Tibial nerve (tissue), 4 donors: ENCODE measurements around the gene TVP23A. TPM values are rescaled to one million over a fixed set of nuclear protein-coding genes. Genes with fewer than 3 reads are reported as not detected.

Experiments
- DNase-seq, 2 donors: peaks; one replicate each; pipeline ENCODE4 v3.0.0-alpha.2; 2019; ENCODE audit warnings: low spot score in 2 of 2
- H3K27ac ChIP-seq, 4 donors: fragments of 200-600 bp; sonication (generic) in 3 of 4; one replicate each; pipeline ENCODE4 v1.5.1; 2017 to 2019; ENCODE audit warnings: mild to moderate bottlenecking in 1 of 4
- H3K27me3 ChIP-seq, 2 donors: fragments of 200-600 bp; sonication (generic) in 1 of 2; one replicate each; pipeline versions ENCODE4 v1.5.1 to v1.6.0; 2017 to 2019
- H3K36me3 ChIP-seq, 3 donors: fragments of 200-600 bp; sonication (generic); one replicate each; pipeline ENCODE4 v1.5.1; 2018 to 2019
- H3K4me1 ChIP-seq, 4 donors: fragments of 200-600 bp; sonication (generic) in 3 of 4; one replicate each; pipeline ENCODE4 v1.5.1; 2017 to 2019
- H3K4me3 ChIP-seq, 4 donors: fragments of 200-600 bp; sonication (generic) in 3 of 4; one replicate each; pipeline ENCODE4 v1.5.1; 2017 to 2019; ENCODE audit warnings: mild to moderate bottlenecking in 1 of 4, moderate library complexity in 1 of 4
- H3K9me3 ChIP-seq, 4 donors: fragments of 200-600 bp; sonication (generic) in 3 of 4; one replicate each; pipeline ENCODE4 v1.5.1; 2017 to 2019
- EP300 ChIP-seq, 2 donors: sonication (generic); formaldehyde crosslinking; IDR thresholded peaks; one replicate each; pipeline ENCODE4 v1.6.1; 2017; ENCODE audit warnings: antibody characterized with exemption in 2 of 2, mild to moderate bottlenecking in 1 of 2
- POLR2A ChIP-seq, 2 donors: fragments of 450-650 bp; IDR thresholded peaks; one replicate each; pipeline ENCODE4 v1.6.1; 2017; ENCODE audit warnings: antibody characterized with exemption in 2 of 2, mild to moderate bottlenecking in 2 of 2, moderate library complexity in 2 of 2
- WGBS, 2 donors: methylation state at CpG; one replicate each; pipeline ENCODE4 v1.1.5; 2018; 5-methylcytosine and 5-hydroxymethylcytosine counted together
- total RNA-seq, 4 donors: library from RNA; depleted of rRNA; stranded (reverse); fragments of >200 nt; gene quantifications; one replicate each; pipeline ENCODE4 v1.1.0, GENCODE V29; 2016
- TF ChIP-seq, protein P1 (sequence below), 5 experiments: fragments of 200-600 bp in 3 of 5; fragments of 450-650 bp in 2 of 5; sonication (generic) in 3 of 5; IDR thresholded peaks; one replicate each; pipeline ENCODE4 v1.5.1; 2016 to 2019; ENCODE audit warnings: antibody characterized with exemption in 5 of 5, mild to moderate bottlenecking in 3 of 5, moderate library complexity in 2 of 5

Gene TVP23A
- total RNA-seq, 4 donors from 2014 or later: 0.20 to 3.1 (median 0.60) TPM; not detected in 1

DNA sequence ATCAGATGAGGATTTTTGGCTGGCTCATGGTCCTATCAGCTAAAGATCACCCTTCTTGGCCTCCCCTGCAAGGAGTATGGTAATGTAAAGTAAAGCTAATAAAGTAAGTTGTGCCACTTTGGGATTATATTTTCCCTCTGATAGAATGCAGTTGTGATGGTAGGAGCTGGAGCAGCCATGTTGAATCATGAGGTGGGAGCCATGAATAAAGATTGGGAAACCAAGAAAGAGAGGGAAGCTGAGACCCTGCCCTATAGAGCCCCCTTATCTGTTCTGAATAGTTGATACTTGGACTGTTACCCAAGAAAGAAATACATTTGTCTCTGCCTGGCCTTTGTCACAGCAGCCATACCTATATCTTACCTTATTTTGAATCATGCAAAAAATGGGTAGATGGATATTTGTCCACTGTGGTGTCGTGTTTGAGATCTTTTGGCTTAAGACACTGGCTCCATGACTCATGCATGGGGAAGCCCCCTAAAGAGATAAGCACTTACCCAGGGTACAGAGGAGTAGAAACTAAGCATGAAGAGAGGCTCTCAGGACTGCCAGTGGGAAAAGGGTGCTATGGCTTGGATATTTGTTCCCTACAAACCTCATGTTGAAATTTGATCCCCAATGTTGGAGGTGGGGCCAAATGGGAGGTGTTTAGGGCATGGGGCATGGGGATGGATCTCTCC lies 17.7 kb upstream of the TVP23A start:
- Histone ChIP-seq H3K4me3 (no peak overlapping the region), H3K36me3 (no peaks in the 10 kb centered on the region), H3K27me3 (no peaks in the 10 kb centered on the region), H3K9me3 (no peaks in the 10 kb centered on the region), H3K27ac (no peak overlapping the region), H3K4me1 (no peaks in the 10 kb centered on the region)
- WGBS, 2 donors: 89 to 92% methylated on average over 1 of the region's 1 CpG
- no peak for DNase-seq
- TF ChIP-seq POLR2A (IDR thresholded peaks at IDR 0.05): no peak
- TF ChIP-seq, protein P1, sequence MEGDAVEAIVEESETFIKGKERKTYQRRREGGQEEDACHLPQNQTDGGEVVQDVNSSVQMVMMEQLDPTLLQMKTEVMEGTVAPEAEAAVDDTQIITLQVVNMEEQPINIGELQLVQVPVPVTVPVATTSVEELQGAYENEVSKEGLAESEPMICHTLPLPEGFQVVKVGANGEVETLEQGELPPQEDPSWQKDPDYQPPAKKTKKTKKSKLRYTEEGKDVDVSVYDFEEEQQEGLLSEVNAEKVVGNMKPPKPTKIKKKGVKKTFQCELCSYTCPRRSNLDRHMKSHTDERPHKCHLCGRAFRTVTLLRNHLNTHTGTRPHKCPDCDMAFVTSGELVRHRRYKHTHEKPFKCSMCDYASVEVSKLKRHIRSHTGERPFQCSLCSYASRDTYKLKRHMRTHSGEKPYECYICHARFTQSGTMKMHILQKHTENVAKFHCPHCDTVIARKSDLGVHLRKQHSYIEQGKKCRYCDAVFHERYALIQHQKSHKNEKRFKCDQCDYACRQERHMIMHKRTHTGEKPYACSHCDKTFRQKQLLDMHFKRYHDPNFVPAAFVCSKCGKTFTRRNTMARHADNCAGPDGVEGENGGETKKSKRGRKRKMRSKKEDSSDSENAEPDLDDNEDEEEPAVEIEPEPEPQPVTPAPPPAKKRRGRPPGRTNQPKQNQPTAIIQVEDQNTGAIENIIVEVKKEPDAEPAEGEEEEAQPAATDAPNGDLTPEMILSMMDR (IDR thresholded peaks at IDR 0.05): no peak
- TF ChIP-seq EP300 (IDR thresholded peaks at IDR 0.05): no peak

DNA sequence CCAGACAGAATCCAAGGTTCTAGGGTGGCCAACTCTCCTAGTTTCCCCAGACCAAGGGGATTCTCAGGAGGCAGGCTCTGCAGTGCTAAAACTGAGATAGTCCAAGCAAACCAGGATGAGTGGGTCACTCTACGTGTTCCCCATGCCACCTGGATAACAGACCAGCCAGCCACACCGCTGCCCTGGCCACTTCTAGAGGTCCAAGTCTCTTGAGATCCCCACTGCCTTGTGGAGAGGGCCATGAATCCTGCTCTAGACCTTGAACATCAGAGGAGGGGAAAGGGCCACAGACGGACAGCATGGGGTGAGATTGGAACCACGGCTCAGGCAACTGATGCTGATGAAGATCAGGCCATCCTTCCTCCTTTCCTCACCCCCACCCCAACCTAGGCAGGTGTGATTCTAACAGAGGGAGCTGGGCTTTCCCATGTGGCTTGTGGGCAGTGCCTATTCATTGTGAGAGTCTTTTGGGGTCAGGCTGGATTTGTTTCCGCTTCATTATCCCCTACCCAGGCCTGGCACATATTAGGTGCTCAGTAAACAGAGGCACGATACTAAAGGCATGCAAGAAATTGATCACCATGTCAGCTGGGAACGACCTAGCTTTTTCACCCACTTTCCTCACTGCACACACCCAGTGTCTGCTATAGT lies 16.8 kb upstream of the TVP23A start:
- 84 to 92% methylated on average over 7 of the region's 7 CpGs for WGBS, 2 donors
- Histone ChIP-seq H3K27ac (no peak overlapping the region), H3K9me3 (no peaks in the 10 kb centered on the region), H3K36me3 (no peaks in the 10 kb centered on the region), H3K4me1 (peaks cover 0 to under 1% (median 0%) of the 10 kb centered on the region in 4 donors), H3K27me3 (no peaks in the 10 kb centered on the region), H3K4me3 (no peak overlapping the region)
- TF ChIP-seq EP300 (IDR thresholded peaks at IDR 0.05) (no peak), POLR2A (IDR thresholded peaks at IDR 0.05) (no peak)
- TF ChIP-seq, protein P1 (IDR thresholded peaks at IDR 0.05): no peak
- no peak for DNase-seq

DNA sequence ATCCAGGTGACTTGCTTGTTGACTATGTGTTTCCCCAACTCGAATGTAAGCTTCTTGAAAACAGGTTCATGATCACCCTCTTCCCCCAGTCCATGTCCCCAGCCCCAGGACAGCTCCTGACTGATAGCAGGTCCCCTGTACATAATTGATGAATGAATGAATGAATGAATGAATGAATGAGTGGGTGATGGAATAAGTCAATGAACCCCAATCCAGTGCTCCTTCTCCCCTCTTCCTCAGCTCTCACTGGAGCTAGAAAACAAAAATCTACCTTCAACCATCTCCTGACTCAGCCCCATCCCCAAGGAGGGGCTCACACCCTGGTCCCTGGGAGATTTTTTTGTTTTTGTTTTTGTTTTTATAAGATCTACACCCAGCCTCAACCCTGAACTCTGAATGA lies 16.2 kb upstream of the TVP23A start:
- Histone ChIP-seq H3K27me3 (no peaks in the 10 kb centered on the region), H3K4me1 (peaks cover 0 to 7% (median 0%) of the 10 kb centered on the region in 4 donors), H3K27ac (no peak overlapping the region), H3K36me3 (no peaks in the 10 kb centered on the region), H3K4me3 (no peak overlapping the region), H3K9me3 (no peaks in the 10 kb centered on the region)
- WGBS, 2 donors: 78 to 90% methylated on average over 1 of the region's 1 CpG
- TF ChIP-seq EP300 (IDR thresholded peaks at IDR 0.05): no peak
- no peak for TF ChIP-seq POLR2A (IDR thresholded peaks at IDR 0.05)
- TF ChIP-seq, protein P1 (IDR thresholded peaks at IDR 0.05): no peak
- no peak for DNase-seq

DNA sequence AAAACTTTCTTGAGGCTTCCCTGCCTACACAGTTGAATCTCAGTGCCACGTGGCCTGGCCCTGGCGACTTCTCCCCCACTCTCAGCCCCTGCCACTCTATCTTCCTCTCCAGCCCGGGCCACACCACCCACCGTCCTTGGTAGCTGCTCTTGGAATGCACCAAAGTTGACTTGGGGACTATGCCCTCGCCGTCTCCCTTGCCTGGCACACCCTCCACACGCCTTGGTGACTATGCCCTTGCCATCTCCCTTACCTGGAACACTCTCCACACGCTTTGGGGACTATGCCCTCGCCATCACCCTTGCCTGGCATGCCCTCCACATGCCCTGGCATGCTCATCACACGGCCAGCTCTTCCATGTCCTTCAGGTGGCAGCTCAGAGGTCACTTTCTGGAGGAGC lies 15.5 kb upstream of the TVP23A start:
- H3K27ac ChIP-seq: no peak overlapping the region
- WGBS, 2 donors: 84 to 89% methylated on average over 10 of the region's 10 CpGs
- DNase-seq: no peak
- H3K36me3 ChIP-seq: no peaks in the 10 kb centered on the region
- H3K4me1 ChIP-seq: peaks cover 0 to 14% (median 3%) of the 10 kb centered on the region in 4 donors
- no peaks in the 10 kb centered on the region for H3K9me3 ChIP-seq
- no peaks in the 10 kb centered on the region for H3K27me3 ChIP-seq
- no peak overlapping the region for H3K4me3 ChIP-seq
- TF ChIP-seq EP300 (IDR thresholded peaks at IDR 0.05): no peak
- no peak for TF ChIP-seq POLR2A (IDR thresholded peaks at IDR 0.05)
- TF ChIP-seq, protein P1 (IDR thresholded peaks at IDR 0.05): no peak

DNA sequence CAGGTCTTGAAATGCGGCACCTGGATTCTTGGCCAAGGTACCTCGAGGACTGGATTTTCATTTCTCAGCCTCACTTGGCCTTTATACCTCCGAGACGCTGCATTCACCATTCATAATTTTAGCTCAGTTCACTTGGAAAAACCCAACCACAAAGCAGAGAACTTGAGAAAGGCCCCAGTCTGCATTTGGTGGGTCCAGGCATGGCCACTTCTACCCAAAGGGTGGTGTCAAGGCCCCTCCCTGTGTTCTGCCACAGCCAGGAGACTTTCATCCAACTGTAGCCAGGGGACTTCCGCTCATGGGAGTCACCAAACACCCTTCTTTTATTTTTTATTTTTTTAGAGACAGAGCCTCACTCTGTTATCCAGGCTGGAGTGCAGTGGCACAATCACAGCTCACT lies 14.7 kb upstream of the TVP23A start:
- no peak for DNase-seq
- H3K36me3 ChIP-seq: no peaks in the 10 kb centered on the region
- no peak overlapping the region for H3K4me3 ChIP-seq
- H3K9me3 ChIP-seq: no peaks in the 10 kb centered on the region
- no peak overlapping the region for H3K27ac ChIP-seq
- 84 to 94% methylated on average over 5 of the region's 5 CpGs for WGBS, 2 donors
- TF ChIP-seq POLR2A (IDR thresholded peaks at IDR 0.05) (no peak), EP300 (IDR thresholded peaks at IDR 0.05) (no peak)
- TF ChIP-seq, protein P1 (IDR thresholded peaks at IDR 0.05): no peak
- no peaks in the 10 kb centered on the region for H3K27me3 ChIP-seq
- peaks cover 0 to 22% (median 12%) of the 10 kb centered on the region in 4 donors for H3K4me1 ChIP-seq
